HCT116 (cell line): ENCODE measurements around the gene NEUROD1. TPM values are rescaled to one million over a fixed set of nuclear protein-coding genes. Genes with fewer than 3 reads are reported as not detected.

Experiments
- ATAC-seq: fragments of 200-7000 bp; cut with Tn5 transposase; 2 replicates; pipeline ENCODE4 v1.9.1; 2020; ENCODE audit warnings: mild to moderate bottlenecking, moderate library complexity
- BruUV-seq: library from RNA; stranded (reverse); fragments of 400-500 nt; replicated peaks from 2 replicates; lab custom pipeline; 2021; lab: Mats Ljungman, UMichigan
- CTCF ChIA-PET: fragments of 300-600 bp; sonication (Branson Sonifier 250); formaldehyde crosslinking; loops from one replicate; lab custom pipeline; 2021; ENCODE audit warnings: antibody characterized with exemption; lab: Charles Lee
- POLR2A ChIA-PET: fragments of 300-600, 350-600 bp; sonication (Branson Sonifier 250); formaldehyde crosslinking; loops from one replicate; lab custom pipeline; 2021; ENCODE audit warnings: antibody characterized with exemption; lab: Charles Lee
- RAD21 ChIA-PET, 2 experiments: fragments of 300-600 bp; sonication (Branson Sonifier 250); formaldehyde crosslinking; loops; one replicate each; lab custom pipeline; 2023; ENCODE audit warnings: low total read pairs in 2 of 2; ENCODE audit not compliant: uncharacterized antibody in 2 of 2, unreplicated experiment in 2 of 2, low non-redundant PET in 1 of 2; lab: Charles Lee
- DNase-seq: peaks from one replicate; pipeline ENCODE4 v3.0.0-alpha.2; 2010; ENCODE audit warnings: low read depth, low spot score
- H2AFZ ChIP-seq: fragments of 200-600 bp; shearing (Covaris generic), sonication (generic); 2 replicates; pipeline ENCODE4 v1.6.1; 2017; ENCODE audit warnings: low read depth, mixed run types, mixed read lengths, antibody characterized with exemption, low read length; ENCODE audit not compliant: poor library complexity, severe bottlenecking
- H3K27ac ChIP-seq: 2 replicates; pipeline ENCODE4 v1.5.1; 2012; ENCODE audit warnings: low read depth, low read length
- H3K27me3 ChIP-seq: fragments of 200-600 bp; sonication (generic); 2 replicates; pipeline ENCODE4 v1.6.1; 2016; ENCODE audit warnings: mixed run types, low read length, mixed read lengths; ENCODE audit not compliant: insufficient read depth
- H3K36me3 ChIP-seq, 2 experiments: fragments of 200-500 bp in 1 of 2; fragments of 200-600 bp in 1 of 2; sonication (Bioruptor generic) in 1 of 2; sonication (generic) in 1 of 2; 2 replicates each; pipeline versions ENCODE4 v1.5.1 to v1.6.1; 2014 to 2016; ENCODE audit warnings: low read length in 2 of 2, inconsistent platforms in 1 of 2, mixed read lengths in 1 of 2, mixed run types in 1 of 2; ENCODE audit not compliant: insufficient read depth in 2 of 2, control insufficient read depth in 1 of 2
- H3K4me1 ChIP-seq, 2 experiments: fragments of 200-600 bp in 1 of 2; sonication (generic) in 1 of 2; 2 replicates each; pipeline versions ENCODE4 v1.5.1 to v1.6.1; 2012 to 2017; ENCODE audit warnings: low read length in 2 of 2, inconsistent platforms in 1 of 2, mild to moderate bottlenecking in 1 of 2, mixed read lengths in 1 of 2, mixed run types in 1 of 2, moderate library complexity in 1 of 2; ENCODE audit not compliant: insufficient read depth in 2 of 2, control insufficient read depth in 1 of 2
- H3K4me2 ChIP-seq: fragments of 200-600 bp; sonication (generic); 2 replicates; pipeline ENCODE4 v1.6.1; 2017; ENCODE audit warnings: mixed run types, low read length, mixed read lengths
- H3K4me3 ChIP-seq, 2 experiments: fragments of 200-600 bp in 1 of 2; sonication (generic) in 1 of 2; replicated peaks in 1 of 2; 2 replicates each; pipeline ENCODE4 v1.5.1; 2011 to 2016; ENCODE audit warnings: low read length in 2 of 2, control low read depth in 1 of 2, low read depth in 1 of 2, mild to moderate bottlenecking in 1 of 2, mixed read lengths in 1 of 2, mixed run types in 1 of 2
- H3K79me2 ChIP-seq: fragments of 200-600 bp; sonication (generic); 2 replicates; pipeline ENCODE4 v1.6.1; 2017; ENCODE audit warnings: mild to moderate bottlenecking, mixed run types, low read length, moderate library complexity, mixed read lengths; ENCODE audit not compliant: insufficient read depth
- H3K9ac ChIP-seq: fragments of 200-600 bp; sonication (generic); 2 replicates; pipeline ENCODE4 v1.6.1; 2016; ENCODE audit warnings: low read length, mixed read lengths
- H3K9me2 ChIP-seq: fragments of 200-600 bp; sonication (generic), shearing (Covaris generic); 2 replicates; pipeline ENCODE4 v1.6.1; 2017; ENCODE audit warnings: mixed run types, mild to moderate bottlenecking, moderate library complexity; ENCODE audit not compliant: insufficient read depth
- H3K9me3 ChIP-seq, 2 experiments: fragments of 200-500 bp in 1 of 2; fragments of 200-600 bp in 1 of 2; sonication (Bioruptor generic) in 1 of 2; sonication (generic) in 1 of 2; 2 replicates each; pipeline ENCODE4 v1.6.1; 2014 to 2017; ENCODE audit warnings: low read length in 2 of 2, mixed read lengths in 2 of 2, inconsistent platforms in 1 of 2, low read depth in 1 of 2, mild to moderate bottlenecking in 1 of 2, mixed run types in 1 of 2, moderate library complexity in 1 of 2; ENCODE audit not compliant: control insufficient read depth in 1 of 2, insufficient read depth in 1 of 2
- H4K20me1 ChIP-seq: fragments of 200-600 bp; sonication (generic), shearing (Covaris generic); 2 replicates; pipeline ENCODE4 v1.6.1; 2017; ENCODE audit warnings: mixed run types, mild to moderate bottlenecking, moderate library complexity; ENCODE audit not compliant: insufficient read depth
- ATF3 ChIP-seq: IDR thresholded peaks from 2 replicates; pipeline ENCODE4 v1.6.1; 2012
- EGR1 ChIP-seq: IDR thresholded peaks from 2 replicates; pipeline ENCODE4 v1.6.1; 2012; ENCODE audit warnings: low read depth
- JUND ChIP-seq: IDR thresholded peaks from 2 replicates; pipeline ENCODE4 v1.6.1; 2012
- POLR2AphosphoS5 ChIP-seq: IDR thresholded peaks from 2 replicates; pipeline ENCODE4 v1.6.1; 2011; ENCODE audit warnings: mild to moderate bottlenecking, low read depth, low read length, moderate library complexity
- RAD21 ChIP-seq: IDR thresholded peaks from 2 replicates; pipeline ENCODE4 v1.6.1; 2012; ENCODE audit warnings: low read depth, mild to moderate bottlenecking
- REST ChIP-seq: IDR thresholded peaks from 2 replicates; pipeline ENCODE4 v1.6.1; 2012; ENCODE audit warnings: low read depth
- SRF ChIP-seq: IDR thresholded peaks from 2 replicates; pipeline ENCODE4 v1.6.1; 2012; ENCODE audit warnings: low read depth
- YY1 ChIP-seq: IDR thresholded peaks from 2 replicates; pipeline ENCODE4 v1.6.1; 2011; ENCODE audit warnings: low read length, low read depth, moderate library complexity, mild to moderate bottlenecking; ENCODE audit not compliant: insufficient replicate concordance; ENCODE audit errors: extremely low read depth
- ZNF274 ChIP-seq: fragments of 200-500 bp; sonication (Bioruptor generic); IDR thresholded peaks from 2 replicates; pipeline ENCODE4 v1.6.1; 2014; ENCODE audit warnings: mild to moderate bottlenecking, low read depth, low read length, inconsistent platforms
- intact Hi-C: fragments of 100-400 bp; cut with micrococcal nuclease; formaldehyde crosslinking; loops from 2 replicates; pipeline ENCODE4 v1.10.0; 2022
- total RNA-seq: library from RNA; stranded (reverse); gene quantifications from one replicate; pipeline ENCODE4 v1.2.1, GENCODE V29; 2021; ENCODE audit not compliant: unreplicated experiment

NEUROD1 gene
- total RNA-seq, 1 experiment from 2014 or later = not detected

GRCh38 chr2:181690860-181691259 is 10.5 kb upstream of the NEUROD1 start:
- ChIA-PET CTCF (no interaction called here), POLR2A (no interaction called here)
- H3K36me3 ChIP-seq = no peaks in the 10 kb centered on the region

GRCh38 chr2:181686576-181687185 is 6.4 kb upstream of the NEUROD1 start:
- intact Hi-C loops = no loop called here
- ChIA-PET POLR2A (no interaction called here), RAD21 (no interaction called here), CTCF (no interaction called here)
- Histone ChIP-seq H4K20me1 (no peaks in the 10 kb centered on the region), H3K4me1 (peaks cover 0 to 10% of the 10 kb centered on the region in 2 experiments; a peak in 2 of 4 replicates), H3K79me2 (no peaks in the 10 kb centered on the region), H3K9ac (no peak overlapping the region), H3K4me3 (no peak overlapping the region), H3K36me3 (no peaks in the 10 kb centered on the region), H3K9me2 (no peaks in the 10 kb centered on the region), H2AFZ (no peak overlapping the region), H3K4me2 (no peak overlapping the region), H3K9me3 (no peaks in the 10 kb centered on the region), H3K27me3 (peaks cover 14% of the 10 kb centered on the region; the same call in 1 of the 2 replicates), H3K27ac (no peak overlapping the region)
- BruUV-seq = no TSS peak
- DNase-seq (no peak), ATAC-seq (no peak)
- no peak for TF ChIP-seq RAD21
- TF ChIP-seq REST = no peak
- no peak for TF ChIP-seq JUND
- TF ChIP-seq SRF = no peak
- no peak for TF ChIP-seq EGR1
- no peak for TF ChIP-seq ATF3
- TF ChIP-seq, all 23 proteins: peak for 0

More at GRCh38 chr2:181690860-181691259, 10.5 kb upstream of the NEUROD1 start:
- H3K9ac ChIP-seq = no peak overlapping the region
- no peaks in the 10 kb centered on the region for H4K20me1 ChIP-seq
- H3K27ac ChIP-seq = no peak overlapping the region
- H2AFZ ChIP-seq = no peak overlapping the region
- no peaks in the 10 kb centered on the region for H3K9me3 ChIP-seq
- no peak for DNase-seq
- RAD21 ChIA-PET = no interaction called here
- no peak for TF ChIP-seq YY1
- no peak for TF ChIP-seq POLR2AphosphoS5
- TF ChIP-seq ZNF274 = no peak
- no peak overlapping the region for H3K4me2 ChIP-seq
- BruUV-seq = no TSS peak
- no peak overlapping the region for H3K4me3 ChIP-seq
- no peaks in the 10 kb centered on the region for H3K27me3 ChIP-seq
- intact Hi-C loops = no loop called here
- ATAC-seq = no peak
- H3K4me1 ChIP-seq = no peaks in the 10 kb centered on the region
- no peaks in the 10 kb centered on the region for H3K9me2 ChIP-seq
- H3K79me2 ChIP-seq = no peaks in the 10 kb centered on the region
